ENCODE data around the gene CILP. TPM values are rescaled to one million over a fixed set of nuclear protein-coding genes. Genes with fewer than 3 reads are reported as not detected.

Gene CILP
- total RNA-seq, 1 donor from 2014 or later: not detected

- no peak overlapping the region for H3K27ac Mint-ChIP-seq (ENCODE audit: unreplicated experiment)
- H3K4me1 Mint-ChIP-seq (ENCODE audit: unreplicated experiment): no peaks in the 10 kb centered on the region
- no peak for DNase-seq (ENCODE audit: low spot score)
- H3K36me3 Mint-ChIP-seq (ENCODE audit: low read depth, unreplicated experiment): no peaks in the 10 kb centered on the region
- no peaks in the 10 kb centered on the region for H3K9me3 Mint-ChIP-seq (ENCODE audit: unreplicated experiment)
- peaks cover 4% of the 10 kb centered on the region for H3K27me3 Mint-ChIP-seq (ENCODE audit: unreplicated experiment)
- no peak for TF ChIP-seq CTCF (IDR thresholded peaks at IDR 0.05; ENCODE audit: unreplicated experiment)
- H3K4me3 Mint-ChIP-seq (ENCODE audit: unreplicated experiment): no peak overlapping the region
Observed at GRCh38 chr15:65208647-65209046, 2.6 kb downstream of the CILP start.

GRCh38 chr15:65207280-65207840, 3.9 kb downstream of the CILP start:
- no peaks in the 10 kb centered on the region for H3K4me1 Mint-ChIP-seq (ENCODE audit: unreplicated experiment)
- no peak for DNase-seq (ENCODE audit: low spot score)
- peaks cover 4% of the 10 kb centered on the region for H3K27me3 Mint-ChIP-seq (ENCODE audit: unreplicated experiment)
- H3K27ac Mint-ChIP-seq (ENCODE audit: unreplicated experiment): no peak overlapping the region
- no peaks in the 10 kb centered on the region for H3K9me3 Mint-ChIP-seq (ENCODE audit: unreplicated experiment)
- no peaks in the 10 kb centered on the region for H3K36me3 Mint-ChIP-seq (ENCODE audit: low read depth, unreplicated experiment)
- no peak for TF ChIP-seq CTCF (IDR thresholded peaks at IDR 0.05; ENCODE audit: unreplicated experiment)
- no peak overlapping the region for H3K4me3 Mint-ChIP-seq (ENCODE audit: unreplicated experiment)

DNA sequence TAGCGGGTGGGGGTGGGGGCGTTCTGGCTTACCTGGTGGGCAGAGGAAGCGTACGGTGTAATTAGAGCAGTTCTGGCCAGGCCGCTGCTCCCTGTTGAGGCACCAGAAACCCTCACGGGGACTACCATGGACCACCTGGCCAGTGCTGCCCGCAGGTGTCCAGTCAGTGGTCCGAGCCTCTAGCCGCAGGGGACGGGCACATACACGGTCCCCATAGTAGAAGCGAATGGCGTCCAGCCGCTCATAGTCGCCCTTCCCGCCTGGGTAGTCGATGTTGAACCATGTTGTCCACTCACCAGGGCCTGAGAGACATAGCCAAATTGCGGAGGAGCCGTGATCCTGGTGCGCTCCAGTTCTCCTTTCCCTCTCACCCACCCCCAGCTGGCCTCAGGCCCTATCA, 4.5 kb downstream of the CILP start:
- H3K9me3 Mint-ChIP-seq (ENCODE audit: unreplicated experiment): no peaks in the 10 kb centered on the region
- H3K36me3 Mint-ChIP-seq (ENCODE audit: low read depth, unreplicated experiment): no peaks in the 10 kb centered on the region
- no peak for TF ChIP-seq CTCF (IDR thresholded peaks at IDR 0.05; ENCODE audit: unreplicated experiment)
- H3K27me3 Mint-ChIP-seq (ENCODE audit: unreplicated experiment): peaks cover 4% of the 10 kb centered on the region
- no peak overlapping the region for H3K27ac Mint-ChIP-seq (ENCODE audit: unreplicated experiment)
- H3K4me1 Mint-ChIP-seq (ENCODE audit: unreplicated experiment): no peaks in the 10 kb centered on the region
- H3K4me3 Mint-ChIP-seq (ENCODE audit: unreplicated experiment): no peak overlapping the region
- DNase-seq (ENCODE audit: low spot score): no peak

DNA sequence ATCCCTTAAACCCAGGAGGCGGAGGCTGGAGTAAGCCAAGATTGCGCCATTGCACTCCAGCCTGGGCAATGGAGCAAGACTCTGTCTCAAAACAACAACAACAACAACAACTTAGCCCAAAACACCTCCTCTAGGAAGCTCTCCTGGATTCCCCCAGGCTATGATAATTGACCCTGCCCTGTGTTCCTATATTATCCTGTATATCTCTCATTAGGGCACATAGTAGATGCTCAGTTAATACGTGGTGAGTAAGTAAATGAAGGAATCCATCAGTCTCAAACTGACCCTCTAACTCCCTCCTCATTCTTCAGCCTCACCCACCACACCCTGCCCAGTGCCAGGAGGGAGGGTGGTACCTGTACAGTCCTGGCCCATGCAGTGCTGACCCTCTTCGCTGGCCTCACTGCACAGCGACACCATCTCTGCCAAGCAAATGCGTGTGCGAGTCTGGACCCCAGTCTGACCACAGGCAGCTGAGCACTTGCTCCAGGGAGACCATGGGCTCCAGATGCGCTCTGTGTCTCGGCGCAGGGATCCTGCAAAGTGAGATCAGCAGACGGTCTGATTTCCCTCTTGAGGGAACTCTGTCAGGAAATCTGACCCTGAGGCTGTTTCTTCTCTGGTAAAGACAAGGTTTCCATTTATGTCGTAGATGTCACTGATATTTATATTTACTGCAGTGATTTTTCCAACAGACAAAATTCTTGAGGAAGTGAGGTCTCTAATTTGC, 6.2 kb downstream of the CILP start:
- Mint-ChIP-seq H3K4me1 (ENCODE audit: unreplicated experiment) (no peaks in the 10 kb centered on the region), H3K27ac (ENCODE audit: unreplicated experiment) (no peak overlapping the region), H3K4me3 (ENCODE audit: unreplicated experiment) (no peak overlapping the region), H3K27me3 (ENCODE audit: unreplicated experiment) (peaks cover 5% of the 10 kb centered on the region), H3K9me3 (ENCODE audit: unreplicated experiment) (no peaks in the 10 kb centered on the region), H3K36me3 (ENCODE audit: low read depth, unreplicated experiment) (no peaks in the 10 kb centered on the region)
- DNase-seq (ENCODE audit: low spot score): no peak
- TF ChIP-seq CTCF (IDR thresholded peaks at IDR 0.05; ENCODE audit: unreplicated experiment): no peak

GRCh38 chr15:65204236-65204930, 6.9 kb downstream of the CILP start:
- DNase-seq (ENCODE audit: low spot score): no peak
- no peaks in the 10 kb centered on the region for H3K9me3 Mint-ChIP-seq (ENCODE audit: unreplicated experiment)

More at GRCh38 chr15:65204236-65204930, 6.9 kb downstream of the CILP start:
- TF ChIP-seq CTCF (IDR thresholded peaks at IDR 0.05; ENCODE audit: unreplicated experiment): no peak
- Mint-ChIP-seq H3K36me3 (ENCODE audit: low read depth, unreplicated experiment) (no peaks in the 10 kb centered on the region), H3K4me3 (ENCODE audit: unreplicated experiment) (no peak overlapping the region), H3K4me1 (ENCODE audit: unreplicated experiment) (no peaks in the 10 kb centered on the region), H3K27ac (ENCODE audit: unreplicated experiment) (no peak overlapping the region), H3K27me3 (ENCODE audit: unreplicated experiment) (peaks cover 5% of the 10 kb centered on the region)

All from endothelial cell (in vitro differentiated cells).